A549 (cell line): Measurements from ENCODE around the gene DNMT3A. TPM values are rescaled to one million over a fixed set of nuclear protein-coding genes. Genes with fewer than 3 reads are reported as not detected.

Experiments used
- ATAC-seq, 2 experiments: fragments of 200-7000 bp in 1 of 2; fragments of >200 bp in 1 of 2; cut with Nextera tagmentation in 1 of 2; cut with Tn5 transposase in 1 of 2; 3 replicates each; pipeline versions ENCODE4 v1.8.0 to v1.9.1; 2018 to 2020; ENCODE audit warnings: mild to moderate bottlenecking in 1 of 2, moderate library complexity in 1 of 2
- CTCF ChIA-PET: fragments of 300-600 bp; sonication (Branson Sonifier 250); formaldehyde crosslinking; extraction: SDS; loops from one replicate; lab custom pipeline; 2021; ENCODE audit warnings: antibody characterized with exemption, inconsistent platforms; lab: Yijun Ruan, JAX
- POLR2A ChIA-PET: fragments of 350-600 bp; formaldehyde crosslinking; extraction: SDS; loops from one replicate; lab custom pipeline; 2021; ENCODE audit warnings: antibody characterized with exemption, inconsistent platforms; lab: Yijun Ruan, JAX
- DNase-seq, 2 experiments: peaks; one replicate each; pipeline versions ENCODE4 v3.0.0 to v3.0.0-alpha.2; 2011 to 2016; ENCODE audit warnings: low read depth in 1 of 2, low spot score in 1 of 2
- FAIRE-seq: peaks from 2 replicates; lab custom pipeline; 2011; peaks lifted over from hg19 to GRCh38; lab: Jason Lieb, UNC
- H3K27ac ChIP-seq, 2 experiments: fragments of >200 bp; sonication (Bioruptor Twin); formaldehyde crosslinking; 3 replicates each; pipeline ENCODE4 v1.5.1; 2016 to 2017
- H3K4me1 ChIP-seq: fragments of >200 bp; sonication (Bioruptor Twin); formaldehyde crosslinking; 3 replicates; pipeline ENCODE4 v1.6.1; 2016
- H3K4me2 ChIP-seq: fragments of >200 bp; sonication (Bioruptor Twin); formaldehyde crosslinking; 3 replicates; pipeline ENCODE4 v1.6.1; 2016
- H3K4me3 ChIP-seq: fragments of >200 bp; sonication (Bioruptor Twin); formaldehyde crosslinking; 3 replicates; pipeline ENCODE4 v1.5.1; 2016
- H3K9me3 ChIP-seq: fragments of >200 bp; sonication (Bioruptor Twin); formaldehyde crosslinking; 3 replicates; pipeline ENCODE4 v1.6.1; 2016
- CBX8 ChIP-seq: fragments of 200-600 bp; sonication (generic); IDR thresholded peaks from 2 replicates; pipeline ENCODE4 v1.6.1; 2016
- EP300 ChIP-seq, 2 experiments: fragments of >200 bp; sonication (Bioruptor Twin); formaldehyde crosslinking; IDR thresholded peaks; 2 replicates in 1 of 2; 3 replicates in 1 of 2; pipeline ENCODE4 v1.6.1; 2016 to 2017
- ESRRA ChIP-seq: fragments of 150-350 bp; IDR thresholded peaks from 2 replicates; pipeline ENCODE4 v1.6.1; 2014; ENCODE audit warnings: mild to moderate bottlenecking, low read length, borderline replicate concordance
- FOSL2 ChIP-seq, 2 experiments: fragments of 450-650 bp in 1 of 2; fragments of >200 bp in 1 of 2; sonication (Bioruptor Twin) in 1 of 2; formaldehyde crosslinking; IDR thresholded peaks; 2 replicates each; pipeline versions ENCODE4 v1.5.0 to v1.6.1; 2016 to 2020; ENCODE audit warnings: mild to moderate bottlenecking in 1 of 2, moderate library complexity in 1 of 2
- FOXS1 ChIP-seq: fragments of 250-450 bp; sonication (Bioruptor Pico); IDR thresholded peaks from 2 replicates; pipeline ENCODE4 v1.5.0; 2020; ENCODE audit warnings: mild to moderate bottlenecking, moderate library complexity
- HOXB5 ChIP-seq: fragments of 250-450 bp; sonication (Bioruptor Pico); IDR thresholded peaks from 2 replicates; pipeline ENCODE4 v1.5.0; 2020; ENCODE audit warnings: mild to moderate bottlenecking, moderate library complexity
- JUNB ChIP-seq: fragments of >200 bp; sonication (Bioruptor Twin); formaldehyde crosslinking; IDR thresholded peaks from 2 replicates; pipeline ENCODE4 v1.6.1; 2016
- KDM1A ChIP-seq: fragments of 200-600 bp; sonication (generic); IDR thresholded peaks from 2 replicates; pipeline ENCODE4 v1.6.1; 2016; ENCODE audit warnings: low read depth, mild to moderate bottlenecking
- KDM5A ChIP-seq: fragments of 200-600 bp; sonication (generic); IDR thresholded peaks from 2 replicates; pipeline ENCODE4 v1.6.1; 2016; ENCODE audit warnings: antibody characterized with exemption, mild to moderate bottlenecking
- MAZ ChIP-seq: fragments of 150-350 bp; IDR thresholded peaks from 2 replicates; pipeline ENCODE4 v1.6.1; 2014; ENCODE audit warnings: antibody characterized with exemption, low read depth, low read length, borderline replicate concordance
- MYC ChIP-seq: IDR thresholded peaks from 2 replicates; pipeline ENCODE4 v1.6.1; 2012; ENCODE audit warnings: mild to moderate bottlenecking, inconsistent platforms, low read length, improper control_type of control experiment, borderline replicate concordance
- PHF8 ChIP-seq: fragments of 200-600 bp; sonication (generic); IDR thresholded peaks from 2 replicates; pipeline ENCODE4 v1.6.1; 2016; ENCODE audit warnings: low read depth, mild to moderate bottlenecking, antibody characterized with exemption, moderate library complexity, borderline replicate concordance
- SREBF2 ChIP-seq: fragments of 450-650 bp; IDR thresholded peaks from 2 replicates; pipeline ENCODE4 v1.6.1; 2014; ENCODE audit warnings: mild to moderate bottlenecking, moderate library complexity
- TFCP2L1 ChIP-seq: fragments of 250-450 bp; sonication (Bioruptor Pico); IDR thresholded peaks from 2 replicates; pipeline ENCODE4 v1.5.0; 2021; ENCODE audit warnings: mild to moderate bottlenecking
- ZC3H11A ChIP-seq: fragments of 450-650 bp; IDR thresholded peaks from 2 replicates; pipeline ENCODE4 v1.6.1; 2014; ENCODE audit warnings: antibody characterized with exemption, mild to moderate bottlenecking
- WGBS: methylation state at CpG from one replicate; pipeline ENCODE4 v1.1.6; 2017; ENCODE audit errors: missing lambda C conversion rate; 5-methylcytosine and 5-hydroxymethylcytosine counted together
- polyA plus RNA-seq, 4 experiments: library from polyadenylated mRNA; depleted of rRNA in 3 of 4; stranded (reverse); fragments of >200 nt; fragmentation: RNase III in 1 of 4; extraction: RNeasy Plus Mini Kit Qiagen cat#74134 plus additional on column Dnase treatment in 1 of 4; gene quantifications; 2 replicates in 3 of 4; 3 replicates in 1 of 4; pipeline ENCODE4 v1.2.3, GENCODE V29; 2011 to 2017
- TF ChIP-seq, protein P1 (sequence below): fragments of 200-600 bp; sonication (generic); IDR thresholded peaks from 2 replicates; pipeline ENCODE4 v1.6.1; 2016; ENCODE audit warnings: antibody characterized with exemption, mild to moderate bottlenecking, moderate library complexity
- TF ChIP-seq, protein P2 (sequence below): fragments of 150-350 bp; IDR thresholded peaks from 2 replicates; pipeline ENCODE4 v1.6.1; 2014; ENCODE audit warnings: low read depth, mild to moderate bottlenecking, low read length
- TF ChIP-seq, protein P3 (sequence below): fragments of >200 bp; sonication (Bioruptor Twin); formaldehyde crosslinking; IDR thresholded peaks from 3 replicates; pipeline ENCODE4 v1.6.1; 2016

DNMT3A gene
- polyA plus RNA-seq, 2 of the 4 experiments (the other 2 are of a cell fraction): 4.4 to 11.9 TPM

DNA sequence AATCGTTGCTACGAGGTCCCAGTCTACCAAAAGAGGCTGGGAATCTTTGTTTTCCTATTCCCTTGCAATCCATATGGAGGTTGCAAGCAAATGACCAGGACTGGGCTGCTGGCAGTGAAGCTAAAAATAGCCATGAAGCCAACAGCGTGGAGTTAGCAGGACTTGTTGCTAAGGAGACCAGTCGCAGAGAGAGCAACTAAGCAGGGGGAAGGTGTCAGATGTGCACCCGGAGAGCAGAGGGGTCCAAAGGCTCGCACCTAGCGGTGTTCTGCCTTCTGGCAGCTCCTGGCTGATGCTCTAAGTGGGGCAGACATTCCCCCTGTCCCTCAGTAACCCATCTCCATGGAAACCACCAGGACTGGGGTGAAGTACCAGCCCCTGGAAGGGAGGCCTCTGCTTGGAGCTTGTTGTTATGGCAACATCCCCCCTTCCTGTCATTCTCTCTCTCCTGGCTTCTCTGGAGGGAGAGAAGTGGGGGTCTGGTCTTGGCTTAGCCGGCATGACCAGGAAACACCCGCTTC is 84.6 kb downstream of the DNMT3A start (continued):
- TF ChIP-seq, protein P1, sequence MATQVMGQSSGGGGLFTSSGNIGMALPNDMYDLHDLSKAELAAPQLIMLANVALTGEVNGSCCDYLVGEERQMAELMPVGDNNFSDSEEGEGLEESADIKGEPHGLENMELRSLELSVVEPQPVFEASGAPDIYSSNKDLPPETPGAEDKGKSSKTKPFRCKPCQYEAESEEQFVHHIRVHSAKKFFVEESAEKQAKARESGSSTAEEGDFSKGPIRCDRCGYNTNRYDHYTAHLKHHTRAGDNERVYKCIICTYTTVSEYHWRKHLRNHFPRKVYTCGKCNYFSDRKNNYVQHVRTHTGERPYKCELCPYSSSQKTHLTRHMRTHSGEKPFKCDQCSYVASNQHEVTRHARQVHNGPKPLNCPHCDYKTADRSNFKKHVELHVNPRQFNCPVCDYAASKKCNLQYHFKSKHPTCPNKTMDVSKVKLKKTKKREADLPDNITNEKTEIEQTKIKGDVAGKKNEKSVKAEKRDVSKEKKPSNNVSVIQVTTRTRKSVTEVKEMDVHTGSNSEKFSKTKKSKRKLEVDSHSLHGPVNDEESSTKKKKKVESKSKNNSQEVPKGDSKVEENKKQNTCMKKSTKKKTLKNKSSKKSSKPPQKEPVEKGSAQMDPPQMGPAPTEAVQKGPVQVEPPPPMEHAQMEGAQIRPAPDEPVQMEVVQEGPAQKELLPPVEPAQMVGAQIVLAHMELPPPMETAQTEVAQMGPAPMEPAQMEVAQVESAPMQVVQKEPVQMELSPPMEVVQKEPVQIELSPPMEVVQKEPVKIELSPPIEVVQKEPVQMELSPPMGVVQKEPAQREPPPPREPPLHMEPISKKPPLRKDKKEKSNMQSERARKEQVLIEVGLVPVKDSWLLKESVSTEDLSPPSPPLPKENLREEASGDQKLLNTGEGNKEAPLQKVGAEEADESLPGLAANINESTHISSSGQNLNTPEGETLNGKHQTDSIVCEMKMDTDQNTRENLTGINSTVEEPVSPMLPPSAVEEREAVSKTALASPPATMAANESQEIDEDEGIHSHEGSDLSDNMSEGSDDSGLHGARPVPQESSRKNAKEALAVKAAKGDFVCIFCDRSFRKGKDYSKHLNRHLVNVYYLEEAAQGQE: no peak

DNA sequence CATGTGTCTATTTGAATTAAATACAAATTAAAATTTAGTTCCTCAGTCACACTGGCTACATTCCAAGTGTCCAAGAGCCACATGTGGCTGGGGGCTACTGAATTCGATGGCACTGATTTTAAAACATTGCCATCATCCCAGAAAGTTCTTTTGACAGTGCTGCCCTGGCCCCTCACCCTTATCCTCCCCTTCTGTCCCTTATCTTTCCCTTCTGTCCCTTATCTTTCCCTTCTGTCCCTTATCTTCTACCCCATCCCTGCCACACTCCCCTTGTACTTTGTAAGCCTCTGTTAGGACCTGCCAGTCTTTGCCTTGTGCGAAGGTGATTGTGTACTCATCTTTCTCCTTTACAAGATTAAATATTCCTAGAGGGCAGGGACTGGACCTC is 85.2 kb downstream of the DNMT3A start:
- peaks cover 7% of the 10 kb centered on the region; the same call in 2 of the 3 replicates for H3K4me1 ChIP-seq
- no peak overlapping the region for H3K4me2 ChIP-seq
- POLR2A ChIA-PET: no interaction called here
- H3K9me3 ChIP-seq: no peaks in the 10 kb centered on the region
- DNase-seq (no peak), ATAC-seq (no peak), FAIRE-seq (no peak)
- WGBS: 83% methylated on average over 2 of the region's 2 CpGs
- CTCF ChIA-PET: interaction anchor here (1.2 kb wide), 1 partner anchor 28 kb away, joined by 3 read pairs; no protein-coding TSS in a partner anchor
- TF ChIP-seq KDM5A: no peak
- no peak for TF ChIP-seq FOXS1 (CRISPR knock-in tag)
- H3K27ac ChIP-seq: no peak overlapping the region
- no peak overlapping the region for H3K4me3 ChIP-seq

DNA sequence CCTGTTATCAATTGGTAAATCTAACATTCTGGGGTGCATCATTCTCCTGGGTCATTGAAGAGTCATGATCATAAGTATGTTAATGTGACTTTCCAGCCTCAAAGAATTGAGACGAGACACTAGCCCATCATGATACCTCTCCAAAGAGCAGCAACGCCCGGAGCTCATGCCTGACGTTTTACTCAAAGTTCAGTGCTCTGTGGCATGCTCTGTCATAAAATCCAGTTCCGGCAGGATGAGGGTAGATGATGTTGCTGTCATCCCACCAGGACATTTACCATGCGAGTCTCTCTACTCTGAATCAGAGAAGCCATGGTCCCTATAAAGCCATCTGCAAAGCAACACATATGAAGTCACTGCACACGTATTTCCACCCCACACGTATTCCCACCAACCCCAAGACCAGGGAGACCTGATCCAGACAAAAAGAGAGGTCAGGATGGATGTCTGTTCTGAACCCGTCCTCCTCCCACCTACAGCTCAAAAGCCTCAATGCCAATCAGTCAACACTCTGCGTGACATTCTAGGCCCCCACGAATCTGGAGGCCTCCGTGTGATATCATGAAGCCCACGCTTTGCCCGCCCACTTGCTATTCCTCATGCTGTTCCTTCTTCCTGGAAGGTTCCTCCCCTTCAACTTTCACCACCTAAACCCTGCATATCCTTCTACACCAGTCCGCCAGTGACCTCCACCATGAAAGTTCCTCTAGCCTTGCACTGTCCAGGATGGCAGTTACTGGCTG is 85.8 kb downstream of the DNMT3A start:
- 95% methylated on average over 15 of the region's 15 CpGs for WGBS
- DNase-seq (no peak), ATAC-seq (no peak), FAIRE-seq (no peak)
- ChIA-PET POLR2A (no interaction called here), CTCF (no interaction called here)
- Histone ChIP-seq H3K9me3 (no peaks in the 10 kb centered on the region), H3K4me1 (peaks cover 12% of the 10 kb centered on the region; the same call in 2 of the 3 replicates), H3K4me3 (no peak overlapping the region), H3K27ac (no peak overlapping the region), H3K4me2 (no peak overlapping the region)
- TF ChIP-seq CBX8: no peak
- TF ChIP-seq, protein P2, sequence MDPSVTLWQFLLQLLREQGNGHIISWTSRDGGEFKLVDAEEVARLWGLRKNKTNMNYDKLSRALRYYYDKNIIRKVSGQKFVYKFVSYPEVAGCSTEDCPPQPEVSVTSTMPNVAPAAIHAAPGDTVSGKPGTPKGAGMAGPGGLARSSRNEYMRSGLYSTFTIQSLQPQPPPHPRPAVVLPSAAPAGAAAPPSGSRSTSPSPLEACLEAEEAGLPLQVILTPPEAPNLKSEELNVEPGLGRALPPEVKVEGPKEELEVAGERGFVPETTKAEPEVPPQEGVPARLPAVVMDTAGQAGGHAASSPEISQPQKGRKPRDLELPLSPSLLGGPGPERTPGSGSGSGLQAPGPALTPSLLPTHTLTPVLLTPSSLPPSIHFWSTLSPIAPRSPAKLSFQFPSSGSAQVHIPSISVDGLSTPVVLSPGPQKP: no peak
- TF ChIP-seq SREBF2: no peak
- no peak for TF ChIP-seq ESRRA

DNA sequence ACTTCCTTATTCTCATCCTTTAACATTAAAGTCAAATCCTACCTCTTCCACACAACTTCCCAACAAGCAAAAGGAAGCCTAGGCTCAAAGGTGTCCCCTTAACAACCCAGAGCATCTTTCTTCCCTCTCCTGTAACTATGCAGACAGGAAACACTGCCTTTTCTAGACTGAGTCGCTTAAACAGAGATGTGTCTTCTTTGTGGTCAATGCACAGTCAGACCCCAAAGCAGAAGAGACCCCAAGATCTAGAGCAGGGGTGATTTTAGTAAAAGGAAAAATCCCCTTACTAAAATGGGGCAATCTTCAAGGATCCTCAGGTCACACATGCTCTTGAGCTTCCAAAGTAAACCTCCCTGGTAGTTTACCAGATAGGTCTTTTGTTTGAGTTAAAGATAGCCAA is 86.8 kb downstream of the DNMT3A start:
- WGBS: 96% methylated on average over 1 of the region's 1 CpG

More for the DNA sequence above, 86.8 kb downstream of the DNMT3A start:
- FAIRE-seq: no peak
- Histone ChIP-seq H3K27ac (no peak overlapping the region), H3K4me2 (no peak overlapping the region), H3K9me3 (no peaks in the 10 kb centered on the region), H3K4me3 (no peak overlapping the region), H3K4me1 (peaks cover 18% of the 10 kb centered on the region; the same call in 2 of the 3 replicates)
- CTCF ChIA-PET: interaction anchor here (0.9 kb wide), 1 partner anchor 22 kb away, joined by 3 read pairs; no protein-coding TSS in a partner anchor
- no peak for DNase-seq
- no peak for ATAC-seq
- POLR2A ChIA-PET: no interaction called here
- TF ChIP-seq EP300 (IDR thresholded peaks at IDR 0.05) (no peak), MYC (no peak), KDM1A (no peak), JUNB (no peak), MAZ (no peak), PHF8 (no peak), FOSL2 (IDR thresholded peaks at IDR 0.05) (no peak), FOSL2 (CRISPR knock-in tag; IDR thresholded peaks at IDR 0.05) (no peak), CBX8 (no peak), TFCP2L1 (no peak), ZC3H11A (no peak), HOXB5 (CRISPR knock-in tag) (no peak)
- TF ChIP-seq, protein P3, sequence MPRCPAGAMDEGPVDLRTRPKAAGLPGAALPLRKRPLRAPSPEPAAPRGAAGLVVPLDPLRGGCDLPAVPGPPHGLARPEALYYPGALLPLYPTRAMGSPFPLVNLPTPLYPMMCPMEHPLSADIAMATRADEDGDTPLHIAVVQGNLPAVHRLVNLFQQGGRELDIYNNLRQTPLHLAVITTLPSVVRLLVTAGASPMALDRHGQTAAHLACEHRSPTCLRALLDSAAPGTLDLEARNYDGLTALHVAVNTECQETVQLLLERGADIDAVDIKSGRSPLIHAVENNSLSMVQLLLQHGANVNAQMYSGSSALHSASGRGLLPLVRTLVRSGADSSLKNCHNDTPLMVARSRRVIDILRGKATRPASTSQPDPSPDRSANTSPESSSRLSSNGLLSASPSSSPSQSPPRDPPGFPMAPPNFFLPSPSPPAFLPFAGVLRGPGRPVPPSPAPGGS: no peak
